Gastroesophageal sphincter (tissue), 4 donors: Measurements from ENCODE around the gene PSMA7. TPM values are rescaled to one million over a fixed set of nuclear protein-coding genes. Genes with fewer than 3 reads are reported as not detected.

Experiments
- ATAC-seq: fragments of 150-250 bp; one replicate; pipeline ENCODE4 v1.9.1; 2016; ENCODE audit warnings: mild to moderate bottlenecking, moderate library complexity
- H3K27ac ChIP-seq, 4 donors: fragments of 200-600 bp; sonication (generic) in 3 of 4; 1 replicate in 3 of 4; 2 replicates in 1 of 4; pipeline ENCODE4 v1.5.1; 2016 to 2019
- H3K27me3 ChIP-seq: fragments of 200-600 bp; sonication (generic); one replicate; pipeline ENCODE4 v1.5.1; 2019
- H3K36me3 ChIP-seq, 2 donors: fragments of 200-600 bp; sonication (generic); one replicate each; pipeline ENCODE4 v1.5.1; 2019; ENCODE audit warnings: control low read depth in 1 of 2
- H3K4me1 ChIP-seq, 3 donors: fragments of 200-600 bp; sonication (generic); 1 replicate in 2 of 3; 2 replicates in 1 of 3; pipeline ENCODE4 v1.5.1; 2016 to 2019; ENCODE audit warnings: control low read depth in 2 of 3
- H3K4me3 ChIP-seq, 2 donors: fragments of 200-600 bp; sonication (generic); one replicate each; pipeline ENCODE4 v1.5.1; 2019; ENCODE audit warnings: mild to moderate bottlenecking in 1 of 2, moderate library complexity in 1 of 2
- H3K9me3 ChIP-seq, 3 donors: fragments of 200-600 bp; sonication (generic); one replicate each; pipeline ENCODE4 v1.5.1; 2017 to 2019; ENCODE audit warnings: control low read depth in 2 of 3
- CTCF ChIP-seq, 4 experiments: fragments of 200-600 bp in 2 of 4; fragments of 450-650 bp in 2 of 4; sonication (generic) in 1 of 4; IDR thresholded peaks; one replicate each; pipeline ENCODE4 v1.5.1; 2017 to 2019; ENCODE audit warnings: antibody characterized with exemption in 4 of 4, mild to moderate bottlenecking in 2 of 4, moderate library complexity in 2 of 4
- EP300 ChIP-seq: sonication (generic); formaldehyde crosslinking; IDR thresholded peaks from one replicate; pipeline ENCODE4 v1.6.1; 2017; ENCODE audit warnings: antibody characterized with exemption, mild to moderate bottlenecking
- POLR2A ChIP-seq, 2 donors: fragments of 450-650 bp; IDR thresholded peaks; one replicate each; pipeline ENCODE4 v1.6.1; 2017; ENCODE audit warnings: antibody characterized with exemption in 2 of 2, mild to moderate bottlenecking in 2 of 2, moderate library complexity in 1 of 2
- POLR2AphosphoS5 ChIP-seq: sonication (generic); formaldehyde crosslinking; IDR thresholded peaks from one replicate; pipeline ENCODE4 v1.6.1; 2017; ENCODE audit warnings: antibody characterized with exemption
- WGBS, 2 donors: methylation state at CpG; one replicate each; pipeline ENCODE4 v1.1.5; 2018; ENCODE audit warnings: low coverage in 1 of 2; 5-methylcytosine and 5-hydroxymethylcytosine counted together
- total RNA-seq, 4 donors: library from RNA; depleted of rRNA; stranded (reverse); fragments of >200 nt; gene quantifications; one replicate each; pipeline ENCODE4 v1.1.0, GENCODE V29; 2016

Gene PSMA7
- total RNA-seq, 4 donors from 2014 or later = 253 to 352 (median 303) TPM

DNA sequence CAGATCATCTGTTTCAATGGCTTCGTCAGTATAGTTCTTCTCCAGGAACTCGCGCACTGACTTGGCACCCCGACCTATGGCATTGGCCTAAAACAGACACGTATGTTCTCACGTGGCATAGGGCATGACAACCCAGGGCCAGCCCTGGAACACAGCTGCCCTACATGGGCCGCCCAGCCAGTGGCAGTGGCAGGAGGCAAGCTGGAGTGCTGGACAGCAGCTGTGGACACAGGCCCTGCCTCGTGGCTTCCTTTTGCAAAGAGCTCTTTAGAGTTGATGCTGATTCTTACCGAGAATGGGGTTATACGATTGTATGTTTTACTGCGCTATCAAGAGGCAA is 5.0 kb downstream of the PSMA7 start:
- peak overlapping the region in 2 of 4 donors; percentile 32 to 64 for H3K27ac ChIP-seq
- 81 to 100% methylated on average over 1 to 3 of the region's 11 CpGs for WGBS, 2 donors
- no peak overlapping the region for H3K4me3 ChIP-seq
- H3K4me1 ChIP-seq = peaks cover 0 to 63% (median 24%) of the 10 kb centered on the region in 3 donors
- no peak for TF ChIP-seq CTCF (IDR thresholded peaks at IDR 0.05)
- no peak for TF ChIP-seq POLR2A (IDR thresholded peaks at IDR 0.05)
- TF ChIP-seq POLR2AphosphoS5 = no peak
- no peak for TF ChIP-seq EP300
- H3K27me3 ChIP-seq = no peaks in the 10 kb centered on the region
- no peak for ATAC-seq
- no peaks in the 10 kb centered on the region for H3K9me3 ChIP-seq
- H3K36me3 ChIP-seq = peaks cover 0 to 76% of the 10 kb centered on the region in 2 donors

DNA sequence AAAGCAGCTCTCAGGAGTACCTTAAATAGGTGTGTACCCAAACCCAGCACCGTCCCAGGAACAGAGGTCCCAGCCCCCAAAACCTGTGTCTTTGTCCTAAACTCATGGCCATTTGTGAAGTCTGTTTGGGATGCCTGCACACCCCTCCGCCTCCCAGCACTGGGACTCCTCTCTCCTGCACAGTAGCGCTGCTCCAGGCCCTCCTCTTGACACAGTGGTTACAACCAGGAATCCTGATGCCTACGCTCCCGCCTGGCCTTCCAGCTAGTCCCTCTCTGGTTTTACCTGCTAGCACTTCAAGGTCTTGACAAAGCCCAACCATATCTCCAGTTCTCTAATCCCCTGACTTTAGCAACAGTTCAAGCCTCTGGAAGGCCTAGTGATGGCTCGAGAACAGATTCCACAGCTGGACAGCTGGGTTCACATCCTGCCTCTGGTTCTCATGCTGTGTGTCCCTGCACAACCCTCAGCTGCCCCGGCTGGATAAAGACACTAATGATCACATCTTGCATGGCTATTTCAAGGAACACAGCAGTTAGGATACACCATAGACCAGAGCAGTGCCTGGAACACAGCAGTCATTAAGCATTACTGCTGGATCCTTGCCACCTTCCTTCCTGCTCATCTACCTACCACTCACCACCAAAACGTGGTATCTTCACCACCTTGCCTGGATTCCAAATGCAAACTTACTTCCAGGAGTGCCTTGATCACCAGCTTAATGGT is 5.6 kb downstream of the PSMA7 start:
- H3K27ac ChIP-seq = peak overlapping the region in 2 of 4 donors; percentile 32 to 64
- H3K27me3 ChIP-seq = no peaks in the 10 kb centered on the region
- H3K4me3 ChIP-seq = no peak overlapping the region
- WGBS, 2 donors = 76 to 92% methylated on average over 4 to 5 of the region's 8 CpGs
- H3K4me1 ChIP-seq = peaks cover 0 to 69% (median 29%) of the 10 kb centered on the region in 3 donors
- no peak for ATAC-seq
- TF ChIP-seq POLR2AphosphoS5 (no peak), EP300 (no peak), POLR2A (IDR thresholded peaks at IDR 0.05) (no peak), CTCF (IDR thresholded peaks at IDR 0.05) (no peak)
- no peaks in the 10 kb centered on the region for H3K9me3 ChIP-seq
- peaks cover 0 to 81% of the 10 kb centered on the region in 2 donors for H3K36me3 ChIP-seq

DNA sequence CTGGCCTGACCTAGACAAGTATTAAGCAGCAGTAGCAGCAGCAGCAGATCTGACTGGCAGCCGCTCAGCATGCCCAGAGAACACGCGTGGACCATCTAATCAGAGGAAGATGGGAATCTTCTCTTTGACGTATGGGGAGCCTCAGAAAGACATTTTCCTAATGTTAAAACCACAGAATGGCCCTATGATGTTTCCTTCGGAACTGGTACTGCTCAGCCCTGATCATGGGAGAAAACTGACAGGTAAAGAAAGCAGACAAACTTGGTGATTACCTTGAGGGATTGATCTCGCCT is 6.2 kb downstream of the PSMA7 start:
- WGBS, 2 donors = 47 to 50% methylated on average over 2 to 5 of the region's 6 CpGs
- peak overlapping the region in 1 of 4 donors; percentile 64 for H3K27ac ChIP-seq

DNA sequence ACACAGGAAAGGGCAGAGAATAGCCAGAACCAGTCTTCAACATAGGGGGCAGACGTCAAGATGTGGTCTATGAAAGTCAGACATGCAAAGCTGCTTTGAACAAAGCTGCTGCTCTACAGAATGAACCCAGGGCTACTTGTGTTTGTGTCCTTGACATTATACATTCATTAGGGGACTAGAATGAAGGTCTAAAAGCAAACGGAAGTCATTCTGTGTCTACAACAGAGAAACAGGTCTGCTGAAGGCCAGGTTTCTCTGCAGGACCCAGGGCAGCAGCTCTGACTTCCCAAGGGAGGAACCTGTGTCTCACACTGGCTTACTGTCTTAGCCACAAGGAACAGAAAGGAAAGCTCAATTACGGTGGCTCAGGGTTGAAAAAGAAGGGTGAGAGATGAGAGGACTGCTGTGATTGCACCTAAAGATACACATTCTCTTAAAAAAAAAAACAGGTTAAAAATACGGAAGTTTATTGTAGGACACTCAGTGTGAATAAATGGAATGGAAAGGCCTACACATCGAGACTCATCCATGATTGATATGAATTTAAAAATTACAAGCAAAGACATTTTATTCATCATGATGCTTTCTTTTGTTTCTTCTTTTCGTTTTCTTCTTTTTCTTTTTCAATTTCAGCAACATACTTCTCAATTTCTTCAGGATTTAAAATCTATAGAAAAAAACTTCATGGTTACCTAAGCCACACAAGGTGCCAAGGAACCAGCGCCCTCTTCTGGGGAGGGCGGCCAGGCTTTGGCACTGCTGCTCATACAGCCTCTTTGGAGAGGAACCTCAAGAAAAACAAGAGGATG is 6.7 kb downstream of the PSMA7 start:
- peak; percentile 34 for ATAC-seq
- Histone ChIP-seq H3K36me3 (peaks cover 0 to 92% of the 10 kb centered on the region in 2 donors), H3K4me3 (no peak overlapping the region), H3K27me3 (no peaks in the 10 kb centered on the region), H3K9me3 (no peaks in the 10 kb centered on the region), H3K27ac (peak overlapping the region in 1 of 4 donors; percentile 64), H3K4me1 (peaks cover 0 to 70% (median 27%) of the 10 kb centered on the region in 3 donors)
- peak; percentile 23 for TF ChIP-seq POLR2AphosphoS5
- peak in 3 of 4 experiments; percentile 66 to 77 (median 68) for TF ChIP-seq CTCF (IDR thresholded peaks at IDR 0.05)
- no peak for TF ChIP-seq EP300
- TF ChIP-seq POLR2A (IDR thresholded peaks at IDR 0.05) = no peak
- 26 to 36% methylated on average over 8 of the region's 8 CpGs for WGBS, 2 donors

More for the DNA sequence above, 6.2 kb downstream of the PSMA7 start:
- H3K9me3 ChIP-seq = no peaks in the 10 kb centered on the region
- H3K4me3 ChIP-seq = no peak overlapping the region
- TF ChIP-seq CTCF (IDR thresholded peaks at IDR 0.05) (no peak), EP300 (no peak), POLR2A (IDR thresholded peaks at IDR 0.05) (no peak)
- peaks cover 0 to 87% of the 10 kb centered on the region in 2 donors for H3K36me3 ChIP-seq
- H3K27me3 ChIP-seq = no peaks in the 10 kb centered on the region
- no peak for ATAC-seq
- peaks cover 0 to 72% (median 32%) of the 10 kb centered on the region in 3 donors for H3K4me1 ChIP-seq
